Measurements from ENCODE around the gene TTF2. TPM values are rescaled to one million over a fixed set of nuclear protein-coding genes. Genes with fewer than 3 reads are reported as not detected.

The TTF2 gene
- total and polyA plus RNA-seq, 9 of the 15 experiments (the other 6 are each of a cell fraction or from before 2014, with no cell fraction given) = 9.4 to 71.1 (median 42.1) TPM

GRCh38 chr1:117020526-117021156 is 39.5 kb upstream of the TTF2 start:
- CTCF ChIA-PET (ENCODE audit: low intra/inter-chr PET ratio) = no interaction called here
- H3K27ac ChIP-seq (ENCODE audit: extremely low read depth, low read depth, low read length) = no peak overlapping the region
- no peaks in the 10 kb centered on the region for H3K9me1 ChIP-seq (ENCODE audit: control insufficient read depth, insufficient read depth, low read length)
- no peak overlapping the region for H2AFZ ChIP-seq (ENCODE audit: low read depth, low read length)
- peaks cover 3 to 7% of the 10 kb centered on the region in 2 experiments; a peak in 2 of 5 replicates for H3K27me3 ChIP-seq (ENCODE audit: control insufficient read depth in 2 of 2, insufficient read depth in 2 of 2, low read length in 2 of 2)
- H3K9ac ChIP-seq (ENCODE audit: insufficient read depth in 1 of 2, low read depth in 2 of 2, low read length in 2 of 2) = no peak overlapping the region
- H3K4me3 ChIP-seq = no peak overlapping the region
- H3K4me1 ChIP-seq (replicated peaks in 1 of 2; ENCODE audit: control insufficient read depth in 2 of 2, insufficient read depth in 2 of 2, low read length in 2 of 2) = peaks cover 0 to 5% of the 10 kb centered on the region in 2 experiments; a peak in 2 of 5 replicates
- in situ Hi-C loops (cut with MboI) (no loop called here), intact Hi-C loops (cut with micrococcal nuclease) (no loop called here)
- no peaks in the 10 kb centered on the region for H4K20me1 ChIP-seq (replicated peaks; ENCODE audit: control insufficient read depth, insufficient read depth, low read length)
- DNase-seq (ENCODE audit: extremely low read depth in 1 of 4, low spot score in 3 of 4) (no peak), ATAC-seq (no peak), FAIRE-seq (no peak)
- H3K9me3 ChIP-seq (replicated peaks; ENCODE audit: control insufficient read depth, insufficient read depth, low read depth, low read length) = no peaks in the 10 kb centered on the region
- no peaks in the 10 kb centered on the region for H3K79me2 ChIP-seq (ENCODE audit: control insufficient read depth, insufficient read depth, low read length)
- no peaks in the 10 kb centered on the region for H3K36me3 ChIP-seq (ENCODE audit: control insufficient read depth, insufficient read depth, low read length)
- no peak overlapping the region for H3K4me2 ChIP-seq (ENCODE audit: insufficient read depth, low read length)
- 0% methylated on average over 1 of the region's 1 CpG for WGBS (ENCODE audit: insufficient coverage, low coverage, missing lambda C conversion rate)
- BruUV-seq (replicated peaks) = no TSS peak
- POLR2A ChIA-PET = interaction anchor here (1.1 to 1.4 kb wide), 4 partner anchors 9 to 36 kb away, joined by 3 to 7 read pairs (median 3); no protein-coding TSS in a partner anchor
- no peak for TF ChIP-seq EWSR1 (IDR thresholded peaks at IDR 0.05; ENCODE audit: borderline replicate concordance, low read depth, partially characterized antibody)
- no peak for TF ChIP-seq MLLT1 (IDR thresholded peaks at IDR 0.05)
- peak; percentile 45; the same call in 1 of the 2 replicates for TF ChIP-seq ATF3 (IDR thresholded peaks at IDR 0.05)
- TF ChIP-seq ATF3 (CRISPR knock-in tag; conservative IDR thresholded peaks at IDR 0.05) = no peak
- no peak for TF ChIP-seq ZBTB40 (IDR thresholded peaks at IDR 0.05)
- no peak for TF ChIP-seq ZBTB40 (CRISPR knock-in tag; IDR thresholded peaks at IDR 0.05)
- 0 out of 2 replicates have a peak, but pooled peaks have one; percentile 23 for TF ChIP-seq CBFA2T2 (conservative IDR thresholded peaks at IDR 0.05)

Data from K562 (cell line).